ENCODE measurements around the gene PPP1R15A. TPM values are rescaled to one million over a fixed set of nuclear protein-coding genes. Genes with fewer than 3 reads are reported as not detected.
"Not testable (repeated sequence)": the region's sequence is repeated elsewhere in the genome, so short reads cannot be mapped to it uniquely, and the experiment has no call there.

Gene PPP1R15A
- total and polyA plus RNA-seq, 3 experiments from 2014 or later: 67.1 to 159 (median 69.3) TPM

DNA sequence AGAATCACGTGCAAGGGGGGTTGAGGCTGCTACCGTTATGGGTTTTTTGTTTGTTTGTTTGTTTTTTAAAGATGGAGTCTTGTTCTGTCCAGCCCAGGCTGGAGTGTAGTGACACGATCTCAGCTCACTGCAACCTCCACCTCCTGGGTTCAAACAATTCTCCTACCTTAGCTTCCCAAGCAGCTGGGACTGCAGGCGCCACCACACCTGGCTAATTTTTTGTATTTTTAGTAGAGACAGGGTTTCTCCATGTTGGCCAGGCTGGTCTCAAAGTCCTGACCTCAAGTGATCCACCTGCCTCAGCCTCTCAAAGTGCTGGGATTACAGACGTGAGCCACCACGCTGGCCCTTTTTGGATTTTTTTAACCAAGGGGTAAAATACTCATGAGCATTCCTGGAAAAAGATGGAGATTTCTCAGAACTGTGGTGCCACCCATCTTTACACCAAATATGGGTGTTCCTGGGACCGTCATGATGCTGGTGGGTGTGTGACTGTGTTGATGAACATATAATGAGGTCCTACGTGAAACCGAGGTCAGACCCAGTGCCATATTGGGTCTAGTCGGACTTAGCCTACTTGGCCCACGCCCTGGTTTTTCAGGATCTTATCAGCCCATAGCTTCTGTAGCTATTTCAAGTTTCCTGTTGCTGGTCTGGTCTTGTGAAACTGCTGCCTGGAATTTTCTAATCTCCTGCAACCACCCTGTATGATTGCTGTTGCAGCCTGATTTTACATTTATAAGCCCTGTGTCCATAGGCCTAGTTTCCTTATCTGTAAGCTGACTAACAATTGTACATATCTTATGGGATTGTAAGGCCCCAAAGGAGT lies 6.2 kb downstream of the PPP1R15A start:
- Histone ChIP-seq H3K27me3 (ENCODE audit: insufficient read depth, low read length, poor library complexity, severe bottlenecking) (no peaks in the 10 kb centered on the region), H3K4me3 (ENCODE audit: low read length) (no peak overlapping the region), H3K27ac (ENCODE audit: low read depth, low read length) (peak overlapping the region; percentile 61), H3K4me1 (ENCODE audit: insufficient read depth, low read length) (peaks cover 26% of the 10 kb centered on the region), H3K9me3 (ENCODE audit: low read length) (no peaks in the 10 kb centered on the region), H3K36me3 (ENCODE audit: insufficient read depth, low read length) (peaks cover 7% of the 10 kb centered on the region)
- Mint-ChIP-seq H3K27me3 (peaks cover 0 to 5% of the 10 kb centered on the region in 2 donors), H3K36me3 (peaks cover 8 to 49% (median 17%) of the 10 kb centered on the region in 3 donors), H3K4me1 (peaks cover 33 to 44% (median 36%) of the 10 kb centered on the region in 3 donors), H3K9me3 (no peaks in the 10 kb centered on the region), H3K4me3 (peak overlapping the region in 5 of 7 donors; percentile 11 to 81 (median 19)), H3K27ac (peak overlapping the region in 7 of 8 donors; percentile 6 to 99 (median 40))
- ChIA-PET POLR2A (interaction anchor here (1.9 kb wide), 1 partner anchor 98 kb away, joined by 5 read pairs; no protein-coding TSS in a partner anchor), CTCF (interaction anchor here (1.8 kb wide), 1 partner anchor 115 kb away, joined by 3 read pairs; the partner anchor contains the start of genes GYS1 and RUVBL2)
- peak in 4 of 5 donors; percentile 24 to 58 (median 36) for DNase-seq

DNA sequence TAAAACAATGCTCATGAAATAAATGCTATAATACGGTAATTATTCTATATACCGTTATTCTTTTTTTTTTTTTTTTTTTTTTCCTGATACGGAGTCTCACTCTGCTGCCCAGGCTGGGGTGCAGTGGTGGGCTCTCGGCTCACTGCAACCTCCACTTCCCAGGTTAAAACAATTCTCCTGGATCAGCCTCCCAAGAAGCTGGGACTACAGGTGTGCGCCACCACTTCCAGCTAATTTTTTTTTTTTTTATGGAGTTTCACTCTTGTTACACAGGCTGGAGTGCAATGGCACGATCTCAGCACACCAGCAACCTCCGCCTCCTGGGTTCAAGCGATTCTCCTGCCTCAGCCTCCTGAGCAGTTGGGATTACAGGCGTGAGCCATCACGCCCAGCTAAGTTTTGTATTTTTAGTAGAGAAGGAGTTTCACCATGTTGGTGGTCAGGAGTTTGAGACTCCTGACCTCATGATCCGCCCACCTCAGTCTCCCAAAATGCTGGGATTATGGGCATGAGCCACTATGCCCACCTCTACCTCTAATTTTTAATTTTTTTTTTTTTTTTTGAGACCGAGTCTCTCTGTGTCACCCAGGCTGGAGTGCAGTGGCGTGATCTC lies 6.9 kb downstream of the PPP1R15A start:
- Histone ChIP-seq H3K36me3 (ENCODE audit: insufficient read depth, low read length) (peaks cover 5% of the 10 kb centered on the region), H3K4me1 (ENCODE audit: insufficient read depth, low read length) (peaks cover 19% of the 10 kb centered on the region), H3K9me3 (ENCODE audit: low read length) (no peaks in the 10 kb centered on the region), H3K27me3 (ENCODE audit: insufficient read depth, low read length, poor library complexity, severe bottlenecking) (no peaks in the 10 kb centered on the region), H3K4me3 (ENCODE audit: low read length) (no peak overlapping the region), H3K27ac (ENCODE audit: low read depth, low read length) (peak overlapping the region; percentile 31)
- CTCF ChIA-PET: no interaction called here
- POLR2A ChIA-PET: interaction anchor here (1.9 kb wide), 1 partner anchor 97 kb away, joined by 5 read pairs; no protein-coding TSS in a partner anchor
- Mint-ChIP-seq H3K4me1 (peaks cover 26 to 36% (median 28%) of the 10 kb centered on the region in 3 donors), H3K4me3 (peak overlapping the region in 1 of 7 donors; percentile 81), H3K9me3 (no peaks in the 10 kb centered on the region), H3K27me3 (peaks cover 0 to 5% of the 10 kb centered on the region in 2 donors), H3K27ac (peak overlapping the region in 1 of 8 donors; percentile 99), H3K36me3 (peaks cover 3 to 42% (median 11%) of the 10 kb centered on the region in 3 donors)
- peak in 1 of 5 donors; percentile 11 for DNase-seq

DNA sequence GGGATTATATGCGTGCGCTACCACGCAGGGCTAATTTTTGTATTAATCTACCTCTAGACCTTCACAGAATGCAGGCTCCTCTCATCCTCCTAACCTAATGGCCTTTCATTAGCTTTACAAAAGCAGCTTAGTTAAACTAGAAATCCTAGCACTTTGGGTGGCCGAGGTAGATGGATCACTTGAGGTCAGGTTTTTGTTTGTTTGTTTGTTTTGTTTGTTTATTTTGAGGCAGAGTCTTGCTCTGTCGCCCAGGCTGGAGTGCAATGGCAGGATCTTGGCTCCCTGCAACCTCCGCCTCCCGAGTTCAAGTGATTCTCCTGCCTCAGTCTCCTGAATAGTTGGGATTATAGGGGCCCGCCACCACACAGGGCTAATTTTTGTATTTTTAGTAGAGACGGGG lies 7.5 kb downstream of the PPP1R15A start:
- not testable (repeated sequence) for DNase-seq; H3K36me3 ChIP-seq (ENCODE audit: insufficient read depth, low read length); H3K4me3 ChIP-seq (ENCODE audit: low read length); H3K9me3 ChIP-seq (ENCODE audit: low read length); H3K9me3 Mint-ChIP-seq; H3K27me3 Mint-ChIP-seq; H3K27me3 ChIP-seq (ENCODE audit: insufficient read depth, low read length, poor library complexity, severe bottlenecking)
- ChIA-PET CTCF (interaction anchor here (1.2 kb wide), 1 partner anchor 91 kb away, joined by 3 read pairs; no protein-coding TSS in a partner anchor), POLR2A (interaction anchor here (0.7 to 1.3 kb wide), 2 partner anchors 7 to 834 kb away, joined by 3 to 5 read pairs; partner anchors contain the start of gene PPP1R15A)
- Mint-ChIP-seq H3K4me1 (peaks cover 21 to 31% (median 23%) of the 10 kb centered on the region in 3 donors), H3K4me3 (peak overlapping the region in 1 of 7 donors; percentile 17), H3K36me3 (peaks cover 0 to 36% (median 8%) of the 10 kb centered on the region in 3 donors), H3K27ac (peak overlapping the region in 3 of 8 donors; percentile 45 to 99 (median 54))
- Histone ChIP-seq H3K4me1 (ENCODE audit: insufficient read depth, low read length) (peaks cover 13% of the 10 kb centered on the region), H3K27ac (ENCODE audit: low read depth, low read length) (peak overlapping the region; percentile 31)

DNA sequence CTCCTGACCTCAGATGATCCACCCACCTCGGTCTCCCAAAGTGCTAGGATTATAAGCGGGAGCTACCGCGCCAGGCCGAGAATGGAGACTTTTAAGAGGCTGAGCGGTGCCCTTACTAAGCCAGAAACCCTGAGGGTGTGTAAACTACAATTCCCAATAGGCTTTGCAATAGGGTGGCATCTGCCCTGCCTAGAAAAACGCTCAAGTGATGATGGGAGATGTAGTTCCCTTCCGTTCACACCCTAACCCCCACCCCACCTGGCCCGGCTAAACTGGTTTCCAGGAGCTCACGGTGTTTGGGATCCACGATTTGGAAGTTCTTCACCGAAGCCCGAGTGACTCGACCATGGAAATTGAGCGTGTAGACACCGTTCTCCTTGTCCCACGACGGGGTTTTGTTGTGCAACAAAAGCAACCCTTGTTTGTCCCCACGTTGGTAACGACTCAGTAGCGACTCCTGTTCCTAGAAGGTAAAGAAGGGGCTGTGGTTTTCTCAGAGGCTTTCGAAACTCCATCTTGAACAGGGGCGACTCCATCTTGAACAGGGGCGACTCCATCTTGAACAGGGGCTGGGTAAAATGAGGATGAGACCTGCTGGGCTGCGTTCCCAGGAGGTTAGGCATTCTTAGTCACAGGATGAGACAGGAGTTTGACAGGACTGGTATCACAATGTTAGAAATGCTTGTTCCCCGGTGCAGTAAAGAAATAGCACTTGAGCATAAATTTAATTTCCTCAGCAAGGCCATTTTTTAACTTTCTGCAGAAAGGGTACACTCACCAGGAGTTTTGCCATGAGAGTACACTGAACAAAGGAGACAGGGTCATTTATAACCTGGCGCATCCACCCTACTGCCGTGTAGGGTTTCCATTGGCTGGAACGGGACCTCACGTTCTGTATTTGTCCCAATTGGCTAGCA lies 9.8 kb downstream of the PPP1R15A start:
- H3K4me3 ChIP-seq (ENCODE audit: low read length): no peak overlapping the region
- H3K9me3 ChIP-seq (ENCODE audit: low read length): no peaks in the 10 kb centered on the region
- H3K36me3 ChIP-seq (ENCODE audit: insufficient read depth, low read length): no peaks in the 10 kb centered on the region
- H3K4me3 Mint-ChIP-seq: no peak overlapping the region
- peak overlapping the region in 2 of 8 donors; percentile 39 to 99 for H3K27ac Mint-ChIP-seq
- peak in 3 of 5 donors; percentile 23 to 58 (median 24) for DNase-seq
- no peaks in the 10 kb centered on the region for H3K27me3 ChIP-seq (ENCODE audit: insufficient read depth, low read length, poor library complexity, severe bottlenecking)
- H3K27ac ChIP-seq (ENCODE audit: low read depth, low read length): no peak overlapping the region
- H3K9me3 Mint-ChIP-seq: no peaks in the 10 kb centered on the region
- H3K36me3 Mint-ChIP-seq: peaks cover 0 to 18% (median 3%) of the 10 kb centered on the region in 3 donors
- H3K27me3 Mint-ChIP-seq: peaks cover 0 to 2% of the 10 kb centered on the region in 2 donors
- no peaks in the 10 kb centered on the region for H3K4me1 ChIP-seq (ENCODE audit: insufficient read depth, low read length)
- ChIA-PET POLR2A (interaction anchor here (0.8 kb wide), 1 partner anchor 14 kb away, joined by 3 read pairs; the partner anchor contains the start of gene PLEKHA4), CTCF (no interaction called here)
- H3K4me1 Mint-ChIP-seq: peaks cover 4 to 12% (median 5%) of the 10 kb centered on the region in 3 donors

DNA sequence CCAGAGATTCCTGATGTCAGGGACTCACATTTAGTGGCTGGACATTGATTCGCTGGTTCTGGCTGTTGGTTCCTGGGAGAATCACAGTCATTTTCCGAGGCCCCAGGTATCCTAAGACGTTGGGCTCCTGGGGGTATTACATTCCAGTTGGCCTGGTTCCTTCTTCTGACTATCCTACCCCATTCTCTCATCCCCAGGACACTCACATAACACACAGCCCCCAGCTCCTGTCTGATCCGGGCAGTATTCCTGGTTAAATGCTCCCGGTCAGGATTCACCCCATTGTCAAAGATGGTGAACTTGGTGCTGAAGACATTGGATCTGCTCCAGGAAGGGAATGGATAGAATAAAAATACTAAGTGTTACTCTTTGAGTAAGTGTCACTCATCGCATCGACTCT lies 11.5 kb downstream of the PPP1R15A start:
- H3K27me3 Mint-ChIP-seq: peaks cover 0 to 2% of the 10 kb centered on the region in 2 donors

DNA sequence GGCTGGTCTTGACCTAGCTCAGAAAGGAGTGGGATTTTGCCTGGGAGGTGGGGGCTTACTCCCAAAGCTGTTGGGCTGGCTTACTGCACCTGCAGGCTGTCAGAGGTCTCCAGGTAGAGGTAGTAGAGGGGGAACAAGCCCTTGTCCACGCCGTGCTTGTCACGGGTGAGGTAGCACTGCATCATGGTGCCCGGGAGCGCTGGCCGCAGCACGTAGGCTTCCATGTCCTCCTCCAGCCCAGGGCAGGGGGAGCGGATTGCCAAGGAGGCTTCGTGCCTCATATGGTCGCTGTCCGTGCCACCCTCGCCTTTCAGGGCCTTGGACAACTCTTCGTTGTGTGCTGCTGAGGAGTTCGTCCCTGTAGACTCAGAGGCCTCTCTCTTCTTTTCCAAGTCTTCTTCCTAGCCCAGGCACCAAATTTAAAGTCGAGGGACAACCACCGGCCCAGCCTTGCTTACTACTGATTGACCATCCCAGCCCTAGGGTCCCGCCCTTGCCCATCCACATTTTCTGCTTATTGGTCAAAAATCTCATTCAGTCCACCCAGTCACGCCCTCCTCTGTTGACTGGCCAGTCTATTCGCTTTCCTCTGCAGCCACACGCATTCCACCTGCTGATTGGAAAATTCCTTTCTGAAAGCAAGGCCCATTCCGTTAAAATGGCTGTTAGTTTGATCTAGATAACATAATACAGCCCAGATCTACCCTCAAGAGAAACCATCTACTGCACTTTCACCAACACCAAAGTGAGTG lies 15.8 kb downstream of the PPP1R15A start:
- H3K36me3 ChIP-seq (ENCODE audit: insufficient read depth, low read length): no peaks in the 10 kb centered on the region
- H3K9me3 ChIP-seq (ENCODE audit: low read length): no peaks in the 10 kb centered on the region
- ChIA-PET POLR2A (no interaction called here), CTCF (no interaction called here)
- H3K4me3 ChIP-seq (ENCODE audit: low read length): no peak overlapping the region
- no peak for DNase-seq
- Mint-ChIP-seq H3K36me3 (no peaks in the 10 kb centered on the region), H3K4me1 (no peaks in the 10 kb centered on the region), H3K4me3 (peak overlapping the region in 1 of 7 donors; percentile 13), H3K27me3 (peaks cover 12 to 20% of the 10 kb centered on the region in 2 donors), H3K9me3 (no peaks in the 10 kb centered on the region), H3K27ac (no peak overlapping the region)
- no peaks in the 10 kb centered on the region for H3K4me1 ChIP-seq (ENCODE audit: insufficient read depth, low read length)
- H3K27ac ChIP-seq (ENCODE audit: low read depth, low read length): no peak overlapping the region
- H3K27me3 ChIP-seq (ENCODE audit: insufficient read depth, low read length, poor library complexity, severe bottlenecking): no peaks in the 10 kb centered on the region

More for the DNA sequence above, 11.5 kb downstream of the PPP1R15A start:
- peaks cover 0 to 1% (median 0%) of the 10 kb centered on the region in 3 donors for H3K36me3 Mint-ChIP-seq
- peaks cover under 1 to 2% (median 1%) of the 10 kb centered on the region in 3 donors for H3K4me1 Mint-ChIP-seq
- H3K27ac ChIP-seq (ENCODE audit: low read depth, low read length): no peak overlapping the region
- no peak overlapping the region for H3K4me3 ChIP-seq (ENCODE audit: low read length)
- peak overlapping the region in 1 of 8 donors; percentile 30 for H3K27ac Mint-ChIP-seq
- CTCF ChIA-PET: no interaction called here
- no peak for DNase-seq
- peak overlapping the region in 2 of 7 donors; percentile 8 to 56 for H3K4me3 Mint-ChIP-seq
- H3K27me3 ChIP-seq (ENCODE audit: insufficient read depth, low read length, poor library complexity, severe bottlenecking): no peaks in the 10 kb centered on the region
- no peaks in the 10 kb centered on the region for H3K4me1 ChIP-seq (ENCODE audit: insufficient read depth, low read length)
- POLR2A ChIA-PET: no interaction called here
- no peaks in the 10 kb centered on the region for H3K9me3 Mint-ChIP-seq
- no peaks in the 10 kb centered on the region for H3K9me3 ChIP-seq (ENCODE audit: low read length)
- H3K36me3 ChIP-seq (ENCODE audit: insufficient read depth, low read length): no peaks in the 10 kb centered on the region

DNA sequence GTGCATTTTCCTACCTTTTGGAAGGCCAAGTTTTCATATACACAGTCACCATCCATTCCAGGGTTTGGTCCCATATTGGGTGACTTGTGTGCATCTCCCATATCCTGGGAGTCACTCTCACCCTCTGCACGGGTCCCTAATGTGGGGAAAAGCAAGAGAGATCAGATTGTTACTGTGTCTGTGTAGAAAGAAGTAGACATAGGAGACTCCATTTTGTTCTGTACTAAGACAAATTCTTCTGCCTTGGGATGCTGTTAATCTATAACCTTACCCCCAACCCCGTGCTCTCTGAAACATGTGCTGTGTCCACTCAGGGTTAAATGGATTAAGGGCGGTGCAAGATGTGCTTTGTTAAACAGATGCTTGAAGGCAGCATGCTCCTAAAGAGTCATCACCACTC lies 17.3 kb downstream of the PPP1R15A start:
- H3K36me3 ChIP-seq (ENCODE audit: insufficient read depth, low read length); H3K9me3 Mint-ChIP-seq; H3K27ac Mint-ChIP-seq; H3K4me3 Mint-ChIP-seq; H3K4me3 ChIP-seq (ENCODE audit: low read length); H3K27me3 ChIP-seq (ENCODE audit: insufficient read depth, low read length, poor library complexity, severe bottlenecking); H3K36me3 Mint-ChIP-seq; POLR2A ChIA-PET; H3K4me1 ChIP-seq (ENCODE audit: insufficient read depth, low read length); CTCF ChIA-PET; H3K9me3 ChIP-seq (ENCODE audit: low read length); DNase-seq; H3K27ac ChIP-seq (ENCODE audit: low read depth, low read length); H3K4me1 Mint-ChIP-seq: not testable (repeated sequence)
- peaks cover 21 to 29% of the 10 kb centered on the region in 2 donors for H3K27me3 Mint-ChIP-seq

All from CD8-positive, alpha-beta memory T cell (primary cell).